Gastroesophageal sphincter (tissue), 3 donors: ENCODE measurements around the gene TDRD10.

ENCODE experiments used
- EP300 ChIP-seq: sonication (generic); formaldehyde crosslinking; IDR thresholded peaks from one replicate; pipeline ENCODE4 v1.6.1; 2017; ENCODE audit warnings: antibody characterized with exemption, mild to moderate bottlenecking
- POLR2A ChIP-seq, 2 donors: fragments of 450-650 bp; IDR thresholded peaks; one replicate each; pipeline ENCODE4 v1.6.1; 2017; ENCODE audit warnings: antibody characterized with exemption in 2 of 2, mild to moderate bottlenecking in 2 of 2, moderate library complexity in 1 of 2
- POLR2AphosphoS5 ChIP-seq: sonication (generic); formaldehyde crosslinking; IDR thresholded peaks from one replicate; pipeline ENCODE4 v1.6.1; 2017; ENCODE audit warnings: antibody characterized with exemption
- TF ChIP-seq, protein P1 (sequence below), 4 experiments: fragments of 200-600 bp in 2 of 4; fragments of 450-650 bp in 2 of 4; sonication (generic) in 1 of 4; IDR thresholded peaks; one replicate each; pipeline ENCODE4 v1.5.1; 2017 to 2019; ENCODE audit warnings: antibody characterized with exemption in 4 of 4, mild to moderate bottlenecking in 2 of 4, moderate library complexity in 2 of 4

DNA sequence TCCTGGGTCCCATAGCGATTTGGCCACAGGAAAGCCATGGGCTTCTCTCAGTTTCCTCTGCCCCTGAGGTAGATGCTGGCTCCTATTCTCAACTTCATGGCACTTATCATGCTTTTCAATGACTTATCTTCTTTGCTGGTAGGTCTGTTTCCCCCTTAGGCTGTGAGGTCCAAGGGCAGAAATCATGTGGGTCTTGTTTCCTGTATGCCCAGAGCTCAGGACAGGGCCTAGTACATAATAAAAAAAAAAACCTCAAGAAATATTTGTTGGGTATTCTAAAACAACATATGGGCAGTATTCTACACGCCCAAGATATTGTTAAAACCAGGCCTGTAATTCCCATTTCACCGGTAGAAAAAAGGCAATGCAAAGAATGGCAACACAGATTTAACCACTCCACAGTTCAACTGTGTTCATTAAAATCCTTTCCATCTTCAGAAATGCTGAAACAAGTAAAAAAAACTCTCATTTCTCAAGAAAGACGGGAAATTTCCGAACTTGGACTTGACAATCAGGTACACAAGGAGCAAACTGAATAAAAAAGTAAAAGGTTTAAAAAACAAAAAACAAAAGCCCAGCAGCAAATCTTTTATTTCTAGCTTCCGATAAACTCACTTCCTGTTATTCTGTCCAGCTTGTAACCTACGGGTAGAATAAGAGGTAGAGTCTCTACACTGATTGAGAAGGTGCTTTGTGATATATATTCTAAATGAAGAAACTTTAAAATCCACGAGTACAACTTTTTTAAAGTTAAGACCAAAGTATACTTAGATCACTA, 6.3 kb upstream of the TDRD10 start:
- TF ChIP-seq, protein P1, sequence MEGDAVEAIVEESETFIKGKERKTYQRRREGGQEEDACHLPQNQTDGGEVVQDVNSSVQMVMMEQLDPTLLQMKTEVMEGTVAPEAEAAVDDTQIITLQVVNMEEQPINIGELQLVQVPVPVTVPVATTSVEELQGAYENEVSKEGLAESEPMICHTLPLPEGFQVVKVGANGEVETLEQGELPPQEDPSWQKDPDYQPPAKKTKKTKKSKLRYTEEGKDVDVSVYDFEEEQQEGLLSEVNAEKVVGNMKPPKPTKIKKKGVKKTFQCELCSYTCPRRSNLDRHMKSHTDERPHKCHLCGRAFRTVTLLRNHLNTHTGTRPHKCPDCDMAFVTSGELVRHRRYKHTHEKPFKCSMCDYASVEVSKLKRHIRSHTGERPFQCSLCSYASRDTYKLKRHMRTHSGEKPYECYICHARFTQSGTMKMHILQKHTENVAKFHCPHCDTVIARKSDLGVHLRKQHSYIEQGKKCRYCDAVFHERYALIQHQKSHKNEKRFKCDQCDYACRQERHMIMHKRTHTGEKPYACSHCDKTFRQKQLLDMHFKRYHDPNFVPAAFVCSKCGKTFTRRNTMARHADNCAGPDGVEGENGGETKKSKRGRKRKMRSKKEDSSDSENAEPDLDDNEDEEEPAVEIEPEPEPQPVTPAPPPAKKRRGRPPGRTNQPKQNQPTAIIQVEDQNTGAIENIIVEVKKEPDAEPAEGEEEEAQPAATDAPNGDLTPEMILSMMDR (IDR thresholded peaks at IDR 0.05), result no peak
- TF ChIP-seq POLR2A (IDR thresholded peaks at IDR 0.05), result no peak
- no peak for TF ChIP-seq POLR2AphosphoS5
- TF ChIP-seq EP300, result no peak
